ENCODE results near the gene SNTA1. TPM values are rescaled to one million over a fixed set of nuclear protein-coding genes. Genes with fewer than 3 reads are reported as not detected.

SNTA1 gene
- total and polyA plus RNA-seq, 2 of the 13 experiments (the other 11 are each of a cell fraction or from before 2014, with no cell fraction given): 16.4 to 18.3 TPM

DNA sequence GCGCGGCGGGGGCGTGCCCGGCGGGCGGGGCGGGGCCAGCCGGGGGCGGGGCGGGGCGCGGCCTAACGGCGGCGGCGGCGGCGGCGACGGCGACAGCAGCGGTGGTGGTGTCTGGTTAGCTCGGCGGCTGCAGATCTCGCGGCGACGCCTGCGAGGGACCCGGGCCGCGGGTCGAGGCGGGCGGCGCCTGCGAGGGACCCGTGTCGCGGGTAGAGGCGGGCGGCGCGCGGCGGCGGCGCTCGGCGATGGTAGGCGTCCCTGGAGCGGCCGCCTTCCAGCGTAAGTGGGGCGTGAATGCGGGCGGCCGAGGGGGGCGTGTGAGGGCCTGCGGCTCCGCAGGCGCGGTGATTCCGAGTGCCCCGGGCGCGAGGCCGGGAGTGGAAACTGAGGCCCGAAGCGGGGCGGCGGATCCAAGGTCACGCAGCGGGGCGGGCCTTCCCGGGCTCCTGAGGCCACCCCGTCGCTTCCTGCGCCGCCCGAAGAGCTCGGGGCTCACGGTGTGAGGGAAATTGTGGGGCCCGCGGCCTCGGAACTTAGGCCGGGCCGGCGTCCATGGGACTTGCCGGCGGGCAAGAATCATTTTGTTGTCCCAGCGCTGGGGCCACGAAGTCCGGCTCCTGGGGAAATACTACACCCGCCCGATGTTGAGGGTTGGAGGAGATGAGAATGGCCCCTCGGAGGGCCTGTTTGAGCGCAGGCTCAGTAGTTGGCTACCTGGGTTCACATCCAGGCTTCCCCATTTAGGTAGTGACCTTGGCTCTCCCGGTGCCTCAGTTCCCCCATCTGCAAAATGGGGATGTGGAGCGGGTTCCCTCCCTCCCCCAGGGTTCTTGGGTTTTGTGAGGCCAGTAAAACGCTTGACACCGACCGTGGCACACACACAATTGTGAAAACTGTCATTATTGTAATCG lies 46.7 kb upstream of the SNTA1 start, which contains the start of gene CBFA2T2 (continued):
- no peak for TF ChIP-seq ZBTB4 (CRISPR knock-in tag; IDR thresholded peaks at IDR 0.05; ENCODE audit: borderline replicate concordance)
- peak; percentile 71; the same call in 1 of the 2 replicates for TF ChIP-seq ZNF468 (CRISPR knock-in tag; IDR thresholded peaks at IDR 0.05)
- no peak for TF ChIP-seq EP300 (IDR thresholded peaks at IDR 0.05; ENCODE audit: low read depth in 2 of 2, low read length in 2 of 2)
- TF ChIP-seq EP300 (CRISPR knock-in tag; IDR thresholded peaks at IDR 0.05; ENCODE audit: borderline replicate concordance): no peak; the same call in 1 of the 2 replicates
- TF ChIP-seq NFRKB (IDR thresholded peaks at IDR 0.05): no peak
- TF ChIP-seq, protein P1, sequence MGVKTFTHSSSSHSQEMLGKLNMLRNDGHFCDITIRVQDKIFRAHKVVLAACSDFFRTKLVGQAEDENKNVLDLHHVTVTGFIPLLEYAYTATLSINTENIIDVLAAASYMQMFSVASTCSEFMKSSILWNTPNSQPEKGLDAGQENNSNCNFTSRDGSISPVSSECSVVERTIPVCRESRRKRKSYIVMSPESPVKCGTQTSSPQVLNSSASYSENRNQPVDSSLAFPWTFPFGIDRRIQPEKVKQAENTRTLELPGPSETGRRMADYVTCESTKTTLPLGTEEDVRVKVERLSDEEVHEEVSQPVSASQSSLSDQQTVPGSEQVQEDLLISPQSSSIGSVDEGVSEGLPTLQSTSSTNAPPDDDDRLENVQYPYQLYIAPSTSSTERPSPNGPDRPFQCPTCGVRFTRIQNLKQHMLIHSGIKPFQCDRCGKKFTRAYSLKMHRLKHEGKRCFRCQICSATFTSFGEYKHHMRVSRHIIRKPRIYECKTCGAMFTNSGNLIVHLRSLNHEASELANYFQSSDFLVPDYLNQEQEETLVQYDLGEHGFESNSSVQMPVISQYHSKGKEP (CRISPR knock-in tag; IDR thresholded peaks at IDR 0.05): no peak
- TF ChIP-seq, protein P2, sequence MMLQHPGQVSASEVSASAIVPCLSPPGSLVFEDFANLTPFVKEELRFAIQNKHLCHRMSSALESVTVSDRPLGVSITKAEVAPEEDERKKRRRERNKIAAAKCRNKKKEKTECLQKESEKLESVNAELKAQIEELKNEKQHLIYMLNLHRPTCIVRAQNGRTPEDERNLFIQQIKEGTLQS (CRISPR knock-in tag; IDR thresholded peaks at IDR 0.05): no peak
- peak; percentile 38; the same call in 1 of the 2 replicates for TF ChIP-seq SP5 (CRISPR knock-in tag; IDR thresholded peaks at IDR 0.05; ENCODE audit: borderline replicate concordance, low read depth)
- TF ChIP-seq ZNF143 (CRISPR knock-in tag; IDR thresholded peaks at IDR 0.05): no peak
- no peak for TF ChIP-seq HNF1A (IDR thresholded peaks at IDR 0.05; ENCODE audit: low read depth)
- TF ChIP-seq HNF1A (CRISPR knock-in tag; IDR thresholded peaks at IDR 0.05; ENCODE audit: borderline replicate concordance): no peak
- no peak; the same call in 1 of the 2 replicates for TF ChIP-seq MTERF4 (CRISPR knock-in tag; IDR thresholded peaks at IDR 0.05)
- no peak for TF ChIP-seq RFX1 (IDR thresholded peaks at IDR 0.05)
- no peak for TF ChIP-seq ZNF460 (CRISPR knock-in tag; IDR thresholded peaks at IDR 0.05; ENCODE audit: borderline replicate concordance)
- TF ChIP-seq GFI1 (CRISPR knock-in tag; IDR thresholded peaks at IDR 0.05; ENCODE audit: borderline replicate concordance): no peak
- TF ChIP-seq ATF2 (CRISPR knock-in tag; IDR thresholded peaks at IDR 0.05): peak; percentile 6; the same call in 1 of the 2 replicates
